ENCODE data around the gene NKD1.

Gene NKD1

GRCh38 chr16:50602531-50603205, 54.5 kb downstream of the NKD1 start:
- DNase-seq: no peak

- DNase-seq: no peak
Measured at GRCh38 chr16:50603206-50604064, 55.2 kb downstream of the NKD1 start.

- no peak for DNase-seq
Measured at GRCh38 chr16:50604065-50604418, 55.8 kb downstream of the NKD1 start.

GRCh38 chr16:50604610-50605009, 56.4 kb downstream of the NKD1 start:
- no peak for DNase-seq

GRCh38 chr16:50605733-50606430, 57.7 kb downstream of the NKD1 start:
- DNase-seq: no peak

- DNase-seq: no peak
Measured at GRCh38 chr16:50606431-50607050, 58.3 kb downstream of the NKD1 start.

GRCh38 chr16:50607051-50607431, 58.8 kb downstream of the NKD1 start:
- DNase-seq: no peak

GRCh38 chr16:50607447-50607846, 59.3 kb downstream of the NKD1 start:
- DNase-seq: no peak

GRCh38 chr16:50607970-50608557, 59.9 kb downstream of the NKD1 start:
- DNase-seq: no peak

- DNase-seq: no peak
Measured at GRCh38 chr16:50609049-50609448, 60.9 kb downstream of the NKD1 start.

- DNase-seq: no peak
Measured at GRCh38 chr16:50609471-50609870, 61.3 kb downstream of the NKD1 start.

- DNase-seq: no peak
Measured at GRCh38 chr16:50610331-50611262, 62.4 kb downstream of the NKD1 start.

- DNase-seq: peak; percentile 87
Measured at GRCh38 chr16:50611332-50611934, 63.2 kb downstream of the NKD1 start.

GRCh38 chr16:50611995-50612848, 64.0 kb downstream of the NKD1 start:
- no peak for DNase-seq

- no peak for DNase-seq
Measured at GRCh38 chr16:50612849-50613198, 64.6 kb downstream of the NKD1 start.

GRCh38 chr16:50613281-50613963, 65.2 kb downstream of the NKD1 start:
- DNase-seq: peak; percentile 24

GRCh38 chr16:50613964-50614474, 65.8 kb downstream of the NKD1 start:
- DNase-seq: no peak

GRCh38 chr16:50614955-50615724, 66.9 kb downstream of the NKD1 start:
- no peak for DNase-seq

- DNase-seq: no peak
Measured at GRCh38 chr16:50615891-50616290, 67.7 kb downstream of the NKD1 start.
